Ammon's horn (tissue), 1 donor: ENCODE data around the gene TMEM271.

ENCODE experiments used
- DNase-seq: peaks from one replicate; pipeline ENCODE4 v3.0.0-alpha.2; 2016; ENCODE audit warnings: low spot score

Gene TMEM271, protein sequence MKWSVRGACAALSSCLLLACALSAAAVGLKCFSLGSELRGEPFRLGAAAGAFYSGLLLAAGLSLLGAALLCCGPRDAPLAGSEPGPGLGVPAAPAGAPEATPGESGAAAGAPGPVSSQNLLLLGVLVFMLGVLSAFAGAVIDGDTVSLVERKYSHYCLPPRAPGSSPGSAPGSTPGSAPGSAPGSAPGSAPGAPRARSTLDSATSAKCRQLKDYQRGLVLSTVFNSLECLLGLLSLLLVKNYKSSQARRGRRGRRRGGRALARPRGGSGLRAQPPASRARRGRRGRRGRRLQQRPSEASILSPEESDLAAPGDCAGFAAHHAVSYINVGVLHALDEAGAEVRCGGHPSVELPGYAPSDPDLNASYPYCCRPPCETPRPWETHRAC

DNA sequence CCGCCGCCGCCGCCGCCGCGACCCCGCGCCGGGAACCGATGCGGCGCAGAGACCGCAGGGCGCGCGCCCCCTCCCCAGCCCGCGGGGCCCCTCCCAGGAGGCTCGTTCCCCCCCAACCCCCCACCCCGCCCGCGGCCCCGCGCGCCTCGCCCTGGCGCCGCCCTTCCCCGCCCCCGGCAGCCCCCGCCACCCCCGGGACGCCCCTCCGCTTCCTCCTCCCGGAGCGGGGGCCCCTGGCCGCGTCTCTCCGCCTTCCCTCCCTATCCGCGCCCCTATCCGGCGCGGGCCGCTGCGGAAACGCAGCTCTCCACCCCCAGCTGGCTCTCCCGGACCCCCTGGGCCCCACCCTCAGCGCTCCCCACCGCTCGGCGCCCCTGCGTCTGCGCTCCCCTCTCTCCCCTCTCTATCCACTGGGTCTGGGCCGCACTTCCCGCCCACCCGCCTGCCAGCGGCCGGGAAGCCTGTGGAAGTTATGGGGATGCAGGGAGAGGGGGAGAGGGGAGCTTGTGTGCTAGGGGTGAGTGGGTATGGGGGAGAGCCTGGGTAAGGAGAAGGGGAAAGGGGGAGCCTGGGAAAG, at the start of gene TMEM271:
TSS of gene TMEM271 (minus strand) at position 51 of the 577 bp plus-strand sequence. CDS start 233 bp downstream, outside the sequence.
- no peak for DNase-seq

DNA sequence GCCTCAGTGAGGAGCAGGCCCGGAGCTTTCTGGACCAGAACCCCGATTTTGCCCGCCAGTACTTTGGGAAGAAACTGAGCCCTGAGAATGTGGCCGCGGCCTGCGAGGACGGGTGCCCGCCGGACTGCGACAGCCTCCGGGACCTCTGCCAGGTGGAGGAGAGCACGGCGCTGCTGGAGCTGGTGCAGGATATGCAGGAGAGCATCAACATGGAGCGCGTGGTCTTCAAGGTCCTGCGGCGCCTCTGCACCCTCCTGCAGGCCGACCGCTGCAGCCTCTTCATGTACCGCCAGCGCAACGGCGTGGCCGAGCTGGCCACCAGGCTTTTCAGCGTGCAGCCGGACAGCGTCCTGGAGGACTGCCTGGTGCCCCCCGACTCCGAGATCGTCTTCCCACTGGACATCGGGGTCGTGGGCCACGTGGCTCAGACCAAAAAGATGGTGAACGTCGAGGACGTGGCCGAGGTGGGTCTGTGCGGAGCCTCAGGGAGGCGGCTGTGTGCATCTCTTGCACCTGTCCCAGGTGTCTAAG, 49.6 kb upstream of the TMEM271 start:
- DNase-seq, result no peak

GRCh38 chr4:624705-625590, 48.9 kb upstream of the TMEM271 start, which contains the start of gene PDE6B:
PDE6B (plus strand) TSS chr4:625573; CDS start chr4:625627, 54 bp downstream.
- no peak for DNase-seq

DNA sequence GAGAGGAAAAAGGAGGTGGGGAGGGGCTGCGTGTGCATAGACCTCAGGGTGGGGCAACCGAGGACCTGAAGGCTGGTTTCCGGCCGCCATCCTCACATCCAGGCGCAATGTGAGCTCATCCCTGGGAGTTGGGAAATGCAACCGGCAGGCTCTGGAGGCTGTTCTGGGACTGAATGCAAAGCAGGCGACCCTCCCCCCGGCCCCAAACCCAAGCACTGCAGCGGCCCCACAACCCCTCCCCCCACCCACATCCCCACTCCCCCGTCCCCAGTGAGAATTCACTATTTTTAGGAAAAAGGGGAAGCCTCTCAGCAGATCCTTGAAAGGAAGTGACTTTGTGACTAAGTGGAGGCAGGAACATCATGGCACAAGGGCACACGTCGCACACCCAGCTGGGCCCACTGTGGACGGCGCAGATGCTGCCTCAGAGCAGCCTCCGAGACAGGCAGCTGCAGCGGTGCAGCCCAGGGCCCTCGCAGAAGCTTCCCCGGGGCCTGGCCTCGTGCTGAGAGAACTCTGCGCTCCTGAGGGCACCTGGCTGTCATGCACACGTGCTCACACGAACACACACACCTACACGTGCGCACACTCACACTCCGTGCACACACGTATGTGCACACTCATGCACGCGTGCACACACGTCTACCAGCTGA, 47.9 kb upstream of the TMEM271 start:
- DNase-seq, result no peak

DNA sequence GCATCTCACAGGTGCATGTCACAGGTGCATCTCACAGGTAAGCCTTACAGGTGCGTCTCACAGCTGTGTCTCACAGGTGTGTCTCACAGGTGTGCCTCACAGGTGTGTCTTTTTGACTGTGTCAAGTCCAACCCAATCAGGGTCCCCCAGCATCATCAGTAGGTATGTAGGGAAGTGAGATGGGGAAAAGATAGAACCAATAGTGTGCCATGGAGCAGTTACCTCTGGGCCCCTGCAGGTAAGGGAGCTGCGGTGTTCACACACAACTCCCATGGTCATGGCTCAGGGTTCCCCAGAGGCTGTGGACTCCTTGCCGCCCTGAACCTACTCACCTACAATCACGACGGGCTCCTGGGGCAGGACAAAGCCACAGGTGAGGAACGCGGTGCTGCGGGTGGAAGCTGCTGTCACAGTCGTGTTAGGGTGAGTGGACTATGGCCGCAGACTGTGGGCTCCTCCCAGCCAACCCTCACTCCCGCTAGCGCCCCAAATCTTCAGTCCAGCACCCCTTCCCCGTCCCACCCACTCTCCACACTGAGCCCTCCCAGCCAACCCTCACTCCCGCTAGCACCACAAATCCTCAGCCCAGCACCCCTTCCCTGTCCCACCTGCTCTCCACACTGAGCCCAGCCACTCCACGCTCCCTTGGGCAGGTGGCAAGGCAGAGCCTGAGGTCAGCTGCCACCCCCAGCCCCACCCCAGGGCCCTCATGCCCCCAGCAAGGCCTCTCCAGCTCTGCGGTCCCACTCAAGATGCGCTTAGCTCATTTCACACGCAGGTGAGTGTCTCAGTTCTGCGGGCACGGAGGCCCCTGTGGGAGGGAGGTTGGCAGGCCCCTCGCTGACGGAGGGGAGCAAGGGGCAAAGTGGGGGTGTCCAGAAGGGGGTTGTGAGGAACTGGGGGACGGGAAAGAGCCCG, 47.2 kb upstream of the TMEM271 start:
- no peak for DNase-seq

DNA sequence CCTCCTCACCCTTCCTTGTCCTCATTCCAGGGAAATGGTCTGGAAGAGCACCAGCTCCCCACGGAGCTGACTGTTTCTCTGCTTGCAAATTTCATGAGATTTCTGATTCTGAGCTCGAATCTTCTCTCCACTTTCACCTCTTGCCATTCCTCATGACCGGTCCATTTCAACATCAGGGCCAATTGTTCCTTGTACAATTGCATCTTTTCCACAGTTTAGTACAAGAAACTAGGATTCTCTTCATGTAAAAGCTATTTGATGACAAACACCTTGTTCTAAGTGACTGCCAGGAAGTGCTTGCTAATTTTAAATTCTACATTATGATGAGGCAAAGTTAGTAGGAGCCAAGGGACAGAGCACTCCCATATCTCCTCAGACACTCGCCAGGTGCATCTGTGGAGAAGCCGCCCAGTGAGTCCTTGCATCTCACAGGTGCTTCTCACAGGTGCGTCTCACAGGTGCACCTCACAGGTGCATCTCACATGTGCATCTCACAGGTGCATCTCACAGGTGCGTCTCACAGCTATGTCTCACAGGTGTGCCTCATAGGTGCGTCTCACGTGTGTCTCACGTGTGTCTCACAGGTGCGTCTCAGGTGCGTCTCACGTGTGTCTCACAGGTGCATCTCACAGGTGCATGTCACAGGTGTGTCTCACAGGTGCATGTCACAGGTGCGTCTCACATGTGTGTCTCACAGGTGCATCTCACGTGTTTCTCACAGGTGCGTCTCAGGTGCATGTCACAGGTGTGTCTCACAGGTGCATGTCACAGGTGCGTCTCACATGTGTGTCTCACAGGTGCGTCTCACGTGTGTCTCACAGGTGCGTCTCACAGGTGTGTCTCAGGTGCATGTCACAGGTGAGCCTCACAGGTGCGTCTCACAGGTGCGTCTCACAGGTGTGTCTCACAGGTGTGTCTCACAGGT, 46.2 kb upstream of the TMEM271 start:
- no peak for DNase-seq

GRCh38 chr4:621296-622070, 45.4 kb upstream of the TMEM271 start:
- no peak for DNase-seq

GRCh38 chr4:620851-621261, 44.8 kb upstream of the TMEM271 start:
- no peak for DNase-seq

DNA sequence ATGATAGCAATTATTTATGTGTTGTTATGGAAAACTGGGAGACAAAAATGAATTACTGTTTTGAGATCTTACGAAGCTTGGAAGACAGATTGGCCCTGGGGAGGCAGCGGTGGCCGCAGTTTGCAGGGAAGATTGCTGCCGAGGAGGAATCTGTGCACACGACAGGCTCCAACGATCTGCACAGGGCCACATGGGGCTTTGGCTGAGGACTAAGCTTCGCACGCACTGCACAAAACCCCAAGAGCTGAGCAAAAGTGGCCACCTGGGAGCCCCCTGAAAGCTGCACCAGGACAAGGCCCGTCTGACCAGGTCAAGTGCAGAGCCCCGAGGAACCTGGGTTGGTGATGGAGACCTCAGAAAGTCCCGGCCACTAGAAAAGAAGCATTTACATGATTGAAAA, 44.1 kb upstream of the TMEM271 start:
- DNase-seq, result no peak

DNA sequence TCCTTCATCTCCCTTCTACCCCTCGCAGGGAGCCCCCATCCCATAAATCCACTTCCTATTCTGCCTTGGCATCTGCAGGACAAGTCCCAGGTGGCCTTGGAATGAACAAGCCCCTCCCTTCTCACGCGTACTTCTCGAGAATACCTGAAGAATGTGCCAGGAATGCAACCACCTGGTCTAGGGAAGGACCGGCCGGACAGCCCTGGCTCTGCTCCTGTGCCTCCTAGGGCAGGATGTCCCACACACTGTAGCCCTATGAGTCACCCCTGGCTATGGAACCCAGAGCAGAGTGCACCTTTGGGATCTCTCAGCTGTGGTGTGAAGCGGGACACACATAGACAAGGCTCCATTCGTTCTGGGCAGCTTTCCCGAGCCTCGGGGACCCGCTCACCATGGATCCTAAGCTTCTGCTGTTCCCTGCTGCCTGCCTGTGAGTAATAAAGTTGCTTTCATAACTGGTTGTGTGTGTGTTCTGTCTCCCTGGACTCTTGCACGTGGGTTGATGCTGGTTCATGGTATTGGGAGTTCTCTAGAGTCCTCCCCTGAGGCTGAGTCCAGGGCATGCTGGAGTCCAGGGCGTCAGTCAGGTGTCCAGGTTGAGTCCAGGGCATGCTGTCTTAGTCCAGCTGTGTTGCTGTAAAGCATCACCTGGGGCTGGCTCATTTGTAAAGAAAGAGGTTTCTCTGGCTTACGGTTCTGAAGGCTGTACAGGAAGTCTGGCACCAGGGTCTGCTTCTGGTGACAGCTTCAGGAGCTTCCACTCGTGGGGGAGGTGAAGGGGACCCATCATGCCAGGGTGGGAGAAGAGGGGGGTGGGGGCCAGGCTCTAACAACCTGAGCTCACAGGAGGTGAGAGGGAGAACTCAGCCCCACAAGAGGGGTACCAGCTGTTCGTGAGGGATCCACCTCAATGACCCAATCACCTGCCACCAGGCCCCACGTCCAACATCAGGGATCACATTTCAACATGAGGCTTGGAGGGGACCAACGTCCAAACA, 41.8 kb upstream of the TMEM271 start:
- DNase-seq, result no peak

GRCh38 chr4:616911-617643, 41.0 kb upstream of the TMEM271 start:
- no peak for DNase-seq

GRCh38 chr4:616091-616490, 40.0 kb upstream of the TMEM271 start:
- DNase-seq, result no peak

DNA sequence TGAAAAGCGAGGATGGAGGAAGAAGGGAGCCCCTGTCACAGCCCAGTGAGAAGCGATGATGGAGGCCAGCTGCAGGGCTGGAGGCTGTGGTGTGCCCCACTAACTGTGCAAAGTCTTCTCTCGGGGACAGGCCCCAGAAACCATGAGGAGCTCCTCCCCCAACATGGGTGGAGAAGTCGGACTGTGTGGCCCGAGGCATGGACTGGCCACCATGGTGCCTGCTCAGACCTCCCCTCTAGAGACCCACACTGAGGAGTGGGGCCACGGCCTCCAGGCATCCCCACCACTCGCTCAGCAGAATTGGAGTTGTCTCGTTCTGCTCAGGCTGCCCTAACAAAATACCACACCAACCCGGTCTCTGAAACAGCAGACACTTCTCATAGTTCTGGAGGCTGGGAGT, 37.0 kb upstream of the TMEM271 start:
- DNase-seq, result no peak

- DNase-seq, result no peak
Measured at GRCh38 chr4:612749-613125, 36.6 kb upstream of the TMEM271 start.

DNA sequence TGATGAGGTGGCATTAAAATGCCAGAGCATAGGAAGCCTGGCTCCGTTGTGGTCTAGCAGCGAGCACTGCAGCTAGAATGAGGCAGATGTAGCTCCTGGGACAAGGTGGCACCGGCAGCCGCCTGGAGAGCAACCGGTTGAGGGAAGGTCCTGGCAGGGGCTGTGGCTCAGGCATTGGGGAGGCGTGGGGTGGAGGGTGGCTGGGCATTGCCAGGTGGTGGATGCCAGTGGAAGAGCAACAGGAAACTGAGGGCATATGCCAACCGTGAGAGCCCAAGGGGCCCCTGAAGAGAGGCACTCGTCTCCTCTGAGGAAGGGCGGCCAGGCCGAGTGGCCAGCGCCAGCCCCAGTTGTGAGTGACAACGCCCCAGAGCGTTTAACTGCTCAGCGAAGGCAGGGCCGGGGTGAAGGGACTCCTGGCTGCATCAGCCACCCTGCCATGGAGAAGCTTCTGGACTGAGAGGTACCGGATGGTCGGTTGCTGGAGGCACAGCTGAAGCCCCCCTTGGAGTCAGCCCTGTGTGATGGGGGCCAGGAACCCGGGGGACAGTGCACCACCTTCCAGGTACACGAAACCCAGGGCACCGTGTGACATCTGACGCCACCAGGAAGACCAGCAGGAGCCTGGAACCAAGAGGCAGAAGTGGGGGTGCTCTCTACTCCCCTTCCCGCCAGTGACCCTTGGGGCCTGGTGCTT, 36.1 kb upstream of the TMEM271 start:
- DNase-seq, result no peak
